AG04449 (cell line): ENCODE data around the gene TOMM20.

Experiments used
- CTCF ChIA-PET: fragments of 350-600 bp; formaldehyde crosslinking; extraction: SDS; loops from one replicate; lab custom pipeline; 2021; ENCODE audit warnings: antibody characterized with exemption; lab: Yijun Ruan, JAX
- POLR2A ChIA-PET: fragments of 400-600, 350-600 bp; formaldehyde crosslinking; extraction: SDS; loops from one replicate; lab custom pipeline; 2020; ENCODE audit warnings: antibody characterized with exemption, inconsistent platforms; lab: Yijun Ruan, JAX
- DNase-seq: peaks from one replicate; pipeline ENCODE4 v3.0.0-alpha.2; 2010; ENCODE audit warnings: low read depth, low spot score
- H3K4me3 ChIP-seq: 2 replicates; pipeline ENCODE4 v1.5.1; 2011; ENCODE audit warnings: low read depth, mild to moderate bottlenecking, control low read depth, low read length
- TF ChIP-seq, protein P1 (sequence below): IDR thresholded peaks from one replicate; pipeline ENCODE4 v1.5.1; 2011; ENCODE audit warnings: mild to moderate bottlenecking, moderate library complexity, low read length, control low read depth, inconsistent platforms; ENCODE audit not compliant: insufficient read depth; ENCODE audit errors: missing control alignments

The TOMM20 gene

DNA sequence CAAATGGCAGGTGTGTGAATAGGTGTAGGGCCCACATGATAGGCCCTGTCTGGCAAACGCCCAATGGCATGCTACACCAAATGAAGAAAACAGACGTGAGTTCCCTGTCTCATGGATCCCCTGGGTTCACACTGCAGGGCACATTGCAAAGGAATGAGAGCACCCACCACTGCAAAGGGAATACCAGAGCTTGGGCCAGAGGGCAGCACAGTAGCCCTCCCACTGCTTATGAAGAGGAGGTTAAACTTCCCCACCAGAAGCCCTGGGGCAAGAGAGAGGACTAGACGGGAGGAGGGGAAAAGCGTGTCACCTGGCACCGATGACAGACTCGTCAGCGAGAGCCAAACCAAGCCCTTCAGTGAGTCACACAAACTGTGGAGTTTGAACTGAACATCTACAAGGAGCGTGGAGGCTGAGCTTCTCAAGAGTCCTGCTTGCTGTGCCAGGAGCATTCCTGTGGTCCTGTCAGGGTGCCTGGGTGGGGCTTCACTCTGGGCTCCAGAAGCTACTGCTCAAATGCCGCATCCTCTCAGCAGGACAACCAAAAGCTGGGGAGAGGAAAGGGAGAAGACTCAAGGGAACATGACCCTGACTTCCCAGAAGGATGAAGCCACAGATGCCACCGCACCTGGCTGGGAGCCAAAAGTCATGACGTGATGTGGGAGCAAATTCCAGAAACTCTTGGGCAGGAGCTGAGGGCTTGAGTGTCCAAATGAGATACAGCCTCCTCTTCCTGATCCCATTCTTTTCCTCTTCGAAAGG lies 61.1 kb downstream of the TOMM20 start:
- CTCF ChIA-PET: interaction anchor here (0.6 to 1.5 kb wide), 3 partner anchors 17 to 455 kb away, joined by 3 to 4 read pairs (median 3); no protein-coding TSS in a partner anchor
- H3K4me3 ChIP-seq: no peak overlapping the region
- POLR2A ChIA-PET: interaction anchor here (1.0 to 2.7 kb wide), 3 partner anchors 16 to 344 kb away, joined by 4 to 16 read pairs (median 4); no protein-coding TSS in a partner anchor
- DNase-seq: peak; percentile 97
- TF ChIP-seq, protein P1, sequence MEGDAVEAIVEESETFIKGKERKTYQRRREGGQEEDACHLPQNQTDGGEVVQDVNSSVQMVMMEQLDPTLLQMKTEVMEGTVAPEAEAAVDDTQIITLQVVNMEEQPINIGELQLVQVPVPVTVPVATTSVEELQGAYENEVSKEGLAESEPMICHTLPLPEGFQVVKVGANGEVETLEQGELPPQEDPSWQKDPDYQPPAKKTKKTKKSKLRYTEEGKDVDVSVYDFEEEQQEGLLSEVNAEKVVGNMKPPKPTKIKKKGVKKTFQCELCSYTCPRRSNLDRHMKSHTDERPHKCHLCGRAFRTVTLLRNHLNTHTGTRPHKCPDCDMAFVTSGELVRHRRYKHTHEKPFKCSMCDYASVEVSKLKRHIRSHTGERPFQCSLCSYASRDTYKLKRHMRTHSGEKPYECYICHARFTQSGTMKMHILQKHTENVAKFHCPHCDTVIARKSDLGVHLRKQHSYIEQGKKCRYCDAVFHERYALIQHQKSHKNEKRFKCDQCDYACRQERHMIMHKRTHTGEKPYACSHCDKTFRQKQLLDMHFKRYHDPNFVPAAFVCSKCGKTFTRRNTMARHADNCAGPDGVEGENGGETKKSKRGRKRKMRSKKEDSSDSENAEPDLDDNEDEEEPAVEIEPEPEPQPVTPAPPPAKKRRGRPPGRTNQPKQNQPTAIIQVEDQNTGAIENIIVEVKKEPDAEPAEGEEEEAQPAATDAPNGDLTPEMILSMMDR: no peak

DNA sequence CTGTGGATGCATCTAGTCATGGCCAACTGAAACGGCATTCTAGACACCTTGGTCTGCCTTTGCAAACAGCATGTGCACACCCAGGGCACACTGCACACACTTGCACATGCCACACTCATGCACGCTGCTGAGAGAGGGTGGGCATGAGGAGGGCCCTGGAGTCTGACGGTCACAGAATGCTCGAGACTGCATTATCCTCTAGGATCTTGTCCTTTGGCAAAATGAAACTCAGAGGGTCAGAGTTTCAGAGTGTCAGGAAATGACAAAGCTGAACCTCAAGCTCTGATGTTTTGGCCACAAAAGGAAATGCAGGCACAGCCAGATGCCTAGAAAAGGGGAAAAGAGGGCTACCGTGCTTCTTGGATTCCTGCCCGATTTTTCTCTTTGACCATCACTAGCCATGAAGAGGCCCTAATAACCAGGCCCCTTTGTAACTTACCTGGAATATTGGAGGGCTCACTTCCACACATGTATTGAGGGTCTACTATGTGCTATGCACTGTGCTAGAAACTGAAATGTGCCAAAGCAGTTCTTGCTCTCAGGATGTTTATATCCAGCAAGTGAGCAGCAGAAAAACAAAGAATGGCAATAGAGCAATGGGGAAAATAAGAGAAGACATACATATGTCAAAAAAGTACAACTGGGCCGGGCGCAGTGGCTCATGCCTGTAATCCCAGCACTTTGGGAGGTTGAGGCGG lies 65.4 kb downstream of the TOMM20 start:
- ChIA-PET POLR2A (no interaction called here), CTCF (no interaction called here)
- H3K4me3 ChIP-seq: no peak overlapping the region
- TF ChIP-seq, protein P1: no peak
- DNase-seq: no peak

DNA sequence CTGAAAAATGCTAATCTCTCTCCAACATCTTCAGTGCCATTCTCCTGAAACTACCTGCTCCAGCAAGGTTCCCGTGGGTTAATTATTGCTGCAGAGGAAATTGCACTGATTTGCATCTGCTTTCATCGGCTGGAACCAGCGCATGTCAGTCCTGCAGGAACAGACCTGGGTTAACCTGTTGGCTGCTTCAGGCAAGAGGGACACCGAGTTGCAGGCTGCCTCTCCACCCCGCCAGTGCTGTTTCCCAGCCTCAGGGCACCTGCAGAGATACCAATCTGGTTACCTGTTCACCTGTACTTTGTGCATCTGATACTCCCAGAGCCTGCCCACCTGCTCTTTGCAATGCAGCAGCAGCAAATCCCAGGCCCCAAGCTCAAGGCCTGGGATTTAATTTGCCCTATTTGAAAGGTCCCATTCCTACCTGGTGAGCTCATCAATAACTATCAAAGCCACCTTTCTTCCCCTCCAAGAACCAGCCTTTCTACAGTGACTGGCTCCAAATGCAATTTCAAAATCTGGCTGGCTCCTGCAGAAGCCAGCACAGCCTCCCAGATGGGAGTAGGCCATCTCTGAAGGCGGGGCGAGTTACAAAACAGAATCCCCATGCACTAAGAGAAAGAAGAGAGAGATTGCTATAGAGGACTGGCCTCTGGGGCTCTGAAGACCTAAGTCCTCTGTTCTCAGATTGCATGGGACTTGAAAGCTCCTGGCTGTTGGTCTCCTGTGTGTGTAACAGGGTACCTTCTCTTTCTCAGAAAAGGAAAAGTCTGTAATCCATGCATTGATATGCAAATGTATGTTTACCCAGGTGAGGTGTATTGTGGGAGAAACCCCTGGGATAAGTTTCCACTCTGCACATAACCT lies 67.8 kb downstream of the TOMM20 start:
- ChIA-PET POLR2A (no interaction called here), CTCF (no interaction called here)
- DNase-seq: no peak
- no peak overlapping the region for H3K4me3 ChIP-seq
- TF ChIP-seq, protein P1: no peak
